Hepatocyte (in vitro differentiated cells): ENCODE data around the gene HMGCS2. TPM values are rescaled to one million over a fixed set of nuclear protein-coding genes. Genes with fewer than 3 reads are reported as not detected.
A peak's percentile ranks its signal among the peaks of the same experiment; 100 is the strongest.

Experiments used
- DNase-seq: peaks from one replicate; pipeline ENCODE4 v3.0.0-alpha.2; 2016; ENCODE audit warnings: low spot score
- H2AFZ ChIP-seq: fragments of 200-600 bp; sonication (generic); 2 replicates; pipeline ENCODE4 v1.6.0; 2016; ENCODE audit warnings: antibody characterized with exemption, mild to moderate bottlenecking
- H3K27ac ChIP-seq: fragments of 200-600 bp; sonication (generic); 2 replicates; pipeline ENCODE4 v1.5.1; 2016; ENCODE audit warnings: mild to moderate bottlenecking
- H3K27me3 ChIP-seq: fragments of 200-600 bp; sonication (generic); 2 replicates; pipeline ENCODE4 v1.6.1; 2016
- H3K36me3 ChIP-seq: fragments of 200-600 bp; sonication (generic); replicated peaks from 2 replicates; pipeline ENCODE4 v1.5.1; 2016; ENCODE audit warnings: low read depth; ENCODE audit not compliant: insufficient read depth
- H3K4me1 ChIP-seq: fragments of 200-600 bp; sonication (generic); 2 replicates; pipeline ENCODE4 v1.5.1; 2016; ENCODE audit warnings: mild to moderate bottlenecking, moderate library complexity; ENCODE audit not compliant: insufficient read depth
- H3K4me2 ChIP-seq: fragments of 200-600 bp; sonication (generic); 2 replicates; pipeline ENCODE4 v1.6.0; 2016
- H3K4me3 ChIP-seq: fragments of 200-600 bp; sonication (generic); 2 replicates; pipeline ENCODE4 v1.5.1; 2016; ENCODE audit warnings: mild to moderate bottlenecking
- H3K79me2 ChIP-seq: fragments of 200-600 bp; sonication (generic); 2 replicates; pipeline ENCODE4 v1.6.0; 2017; ENCODE audit warnings: mild to moderate bottlenecking
- H3K9me2 ChIP-seq: fragments of 200-600 bp; sonication (generic); replicated peaks from 2 replicates; pipeline ENCODE4 v1.6.0; 2017; ENCODE audit warnings: mild to moderate bottlenecking; ENCODE audit not compliant: insufficient read depth
- H3K9me3 ChIP-seq: fragments of 200-600 bp; sonication (generic); 2 replicates; pipeline ENCODE4 v1.5.1; 2016; ENCODE audit warnings: low read depth, mild to moderate bottlenecking
- H4K20me1 ChIP-seq: fragments of 200-600 bp; sonication (generic); 2 replicates; pipeline ENCODE4 v1.6.0; 2016; ENCODE audit warnings: mild to moderate bottlenecking; ENCODE audit not compliant: insufficient read depth, poor library complexity, severe bottlenecking
- EZH2 ChIP-seq: fragments of 200-600 bp; sonication (generic); IDR thresholded peaks from 2 replicates; pipeline ENCODE4 v1.6.1; 2016; ENCODE audit warnings: antibody characterized with exemption, mild to moderate bottlenecking, borderline replicate concordance
- EZH2phosphoT487 ChIP-seq: fragments of 200-600 bp; sonication (generic); IDR thresholded peaks from one replicate; pipeline ENCODE4 v1.6.1; 2018; ENCODE audit warnings: antibody characterized with exemption, mild to moderate bottlenecking, low read depth, moderate library complexity; ENCODE audit not compliant: unreplicated experiment, severe bottlenecking
- WGBS: methylation state at CpG from one replicate; pipeline ENCODE4 v1.1.6; 2016; ENCODE audit warnings: low lambda C conversion rate; ENCODE audit errors: missing lambda C conversion rate; 5-methylcytosine and 5-hydroxymethylcytosine counted together
- polyA plus RNA-seq: library from polyadenylated mRNA; unstranded; fragments of >200 nt; fragmentation: Nextera tagmentation; extraction: Ambion mirVana; gene quantifications from 2 replicates; pipeline ENCODE4 v1.2.1, GENCODE V29; 2016
- total RNA-seq: library from RNA; depleted of rRNA; stranded (reverse); fragments of >200 nt; gene quantifications from 2 replicates; pipeline ENCODE4 v1.2.3, GENCODE V29; 2014
- TF ChIP-seq, protein P1 (sequence below): fragments of 200-600 bp; sonication (generic); IDR thresholded peaks from 2 replicates; pipeline ENCODE4 v1.5.1; 2016; ENCODE audit warnings: antibody characterized with exemption, mild to moderate bottlenecking; ENCODE audit not compliant: poor library complexity

The HMGCS2 gene
- total RNA-seq (188 and 207 TPM in 2 replicates), polyA plus RNA-seq (119 and 167 TPM in 2 replicates)

DNA sequence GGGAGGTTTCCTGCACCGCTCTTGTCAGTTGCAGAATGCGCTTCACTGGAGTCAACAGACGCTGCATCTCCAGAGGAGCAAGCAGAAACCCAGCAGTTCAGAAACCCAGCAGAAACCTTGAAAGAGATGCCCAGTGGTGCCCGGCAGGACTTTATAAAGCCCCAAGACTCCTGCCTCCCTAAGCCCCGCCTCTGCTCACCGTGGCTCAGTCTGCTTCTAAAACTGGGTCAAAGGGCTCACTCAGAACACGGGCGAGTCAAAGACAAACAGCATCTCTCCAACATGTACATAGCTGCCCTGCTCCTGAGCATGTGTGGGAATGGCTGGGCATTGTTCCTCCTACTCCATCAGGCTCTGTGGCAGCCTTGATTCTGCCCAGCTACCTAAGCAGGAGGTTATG, at the start of gene HMGCS2:
Gene HMGCS2, minus strand, starts transcription at position 128 of the 400 bp plus-strand sequence. Its CDS starts 61 bp downstream, at position 67.
- no peak for TF ChIP-seq EZH2phosphoT487
- TF ChIP-seq, protein P1, sequence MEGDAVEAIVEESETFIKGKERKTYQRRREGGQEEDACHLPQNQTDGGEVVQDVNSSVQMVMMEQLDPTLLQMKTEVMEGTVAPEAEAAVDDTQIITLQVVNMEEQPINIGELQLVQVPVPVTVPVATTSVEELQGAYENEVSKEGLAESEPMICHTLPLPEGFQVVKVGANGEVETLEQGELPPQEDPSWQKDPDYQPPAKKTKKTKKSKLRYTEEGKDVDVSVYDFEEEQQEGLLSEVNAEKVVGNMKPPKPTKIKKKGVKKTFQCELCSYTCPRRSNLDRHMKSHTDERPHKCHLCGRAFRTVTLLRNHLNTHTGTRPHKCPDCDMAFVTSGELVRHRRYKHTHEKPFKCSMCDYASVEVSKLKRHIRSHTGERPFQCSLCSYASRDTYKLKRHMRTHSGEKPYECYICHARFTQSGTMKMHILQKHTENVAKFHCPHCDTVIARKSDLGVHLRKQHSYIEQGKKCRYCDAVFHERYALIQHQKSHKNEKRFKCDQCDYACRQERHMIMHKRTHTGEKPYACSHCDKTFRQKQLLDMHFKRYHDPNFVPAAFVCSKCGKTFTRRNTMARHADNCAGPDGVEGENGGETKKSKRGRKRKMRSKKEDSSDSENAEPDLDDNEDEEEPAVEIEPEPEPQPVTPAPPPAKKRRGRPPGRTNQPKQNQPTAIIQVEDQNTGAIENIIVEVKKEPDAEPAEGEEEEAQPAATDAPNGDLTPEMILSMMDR: no peak
- TF ChIP-seq EZH2: no peak
- H3K4me3 ChIP-seq: peak within 1 kb of the TSS; percentile 29
- peaks cover 6% of the 10 kb centered on the region for H3K9me3 ChIP-seq

DNA sequence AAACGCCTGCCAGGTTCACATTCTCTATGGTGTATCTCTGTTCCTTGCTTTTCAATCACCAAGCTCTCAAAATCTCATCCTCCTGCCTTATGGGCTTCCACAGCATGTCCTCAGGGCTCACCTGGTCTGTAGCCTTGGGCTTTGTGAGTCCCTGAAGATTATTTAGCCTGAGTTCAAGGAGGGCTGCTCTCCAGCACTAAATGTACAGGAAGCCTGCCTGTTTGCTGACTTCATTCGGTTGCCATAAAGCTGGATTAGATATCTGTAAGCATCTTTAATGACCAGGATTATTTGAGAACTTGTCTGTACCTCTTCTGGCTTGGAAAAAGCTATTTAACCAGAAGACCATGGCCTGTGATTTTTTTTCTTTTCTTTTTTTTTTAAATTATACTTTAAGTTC, 49.5 kb upstream of the HMGCS2 start:
- H4K20me1 ChIP-seq: no peaks in the 10 kb centered on the region
- peaks cover 20% of the 10 kb centered on the region for H3K4me1 ChIP-seq
- no peaks in the 10 kb centered on the region for H3K9me3 ChIP-seq
- no peak overlapping the region for H3K4me2 ChIP-seq
- H3K4me3 ChIP-seq: no peak overlapping the region
- no peaks in the 10 kb centered on the region for H3K9me2 ChIP-seq
- WGBS: 57% methylated on average over 2 of the region's 2 CpGs
- H3K79me2 ChIP-seq: no peaks in the 10 kb centered on the region
- no peak overlapping the region for H2AFZ ChIP-seq
- H3K27ac ChIP-seq: peak overlapping the region; percentile 75
- TF ChIP-seq EZH2: no peak
- TF ChIP-seq, protein P1: no peak
- TF ChIP-seq EZH2phosphoT487: no peak
- no peaks in the 10 kb centered on the region for H3K36me3 ChIP-seq
- no peaks in the 10 kb centered on the region for H3K27me3 ChIP-seq
- no peak for DNase-seq

More for the DNA sequence above, at the start of gene HMGCS2:
- peaks cover 45% of the 10 kb centered on the region for H3K4me1 ChIP-seq
- H3K9me2 ChIP-seq: no peaks in the 10 kb centered on the region
- peak within 1 kb of the TSS; percentile 72 for H3K27ac ChIP-seq
- H4K20me1 ChIP-seq: no peaks in the 10 kb centered on the region
- H3K27me3 ChIP-seq: no peaks in the 10 kb centered on the region
- H2AFZ ChIP-seq: no peak within 1 kb of the TSS
- WGBS: 53% methylated on average over 8 of the region's 8 CpGs
- no peaks in the 10 kb centered on the region for H3K36me3 ChIP-seq
- H3K79me2 ChIP-seq: peaks cover 18% of the 10 kb centered on the region
- H3K4me2 ChIP-seq: peak within 1 kb of the TSS; percentile 70
- peak; percentile 70 for DNase-seq

DNA sequence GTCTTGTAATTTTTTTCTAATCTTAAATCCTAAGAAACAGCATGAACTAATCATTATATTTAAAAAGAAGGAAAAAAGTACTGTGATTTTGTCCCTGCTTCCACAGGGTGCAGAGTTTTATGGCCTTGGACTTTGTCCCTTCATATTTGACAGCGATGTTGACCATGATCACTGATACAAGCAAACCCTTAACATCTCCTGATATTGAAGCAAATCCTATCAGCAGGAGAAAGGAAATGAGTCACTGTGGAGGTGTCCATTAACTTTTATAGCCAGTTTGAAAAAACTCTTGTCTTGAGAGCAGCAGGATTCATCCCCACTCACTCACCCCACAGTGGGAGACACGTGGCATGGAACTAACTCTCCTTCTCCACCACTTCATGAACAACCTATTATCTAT, 47.7 kb upstream of the HMGCS2 start:
- H3K27ac ChIP-seq: peak overlapping the region; percentile 83
- no peaks in the 10 kb centered on the region for H3K9me2 ChIP-seq
- DNase-seq: peak; percentile 70

More for the DNA sequence above, 47.7 kb upstream of the HMGCS2 start:
- TF ChIP-seq EZH2phosphoT487: no peak
- TF ChIP-seq EZH2: no peak
- TF ChIP-seq, protein P1: no peak
- Histone ChIP-seq H3K4me3 (no peak overlapping the region), H3K27me3 (no peaks in the 10 kb centered on the region), H4K20me1 (no peaks in the 10 kb centered on the region), H3K9me3 (no peaks in the 10 kb centered on the region), H3K79me2 (no peaks in the 10 kb centered on the region), H2AFZ (no peak overlapping the region), H3K36me3 (no peaks in the 10 kb centered on the region), H3K4me1 (peaks cover 20% of the 10 kb centered on the region), H3K4me2 (peak overlapping the region; percentile 55)
- 19% methylated on average over 2 of the region's 2 CpGs for WGBS
